WTC11 (cell line): ENCODE results near the gene SPHK1. TPM values are rescaled to one million over a fixed set of nuclear protein-coding genes. Genes with fewer than 3 reads are reported as not detected.
A peak's percentile ranks its signal among the peaks of the same experiment; 100 is the strongest.
"Not testable (repeated sequence)": the region's sequence is repeated elsewhere in the genome, so short reads cannot be mapped to it uniquely, and the experiment has no call there.

ENCODE experiments used
- ATAC-seq: fragments of 200-7000 bp; cut with Tn5 transposase; 2 replicates; pipeline ENCODE4 v1.10.0; 2021; ENCODE audit warnings: mild to moderate bottlenecking, moderate library complexity
- CTCF ChIA-PET: fragments of 300-600 bp; sonication (Branson Sonifier 250); formaldehyde crosslinking; loops from one replicate; lab custom pipeline; 2021; ENCODE audit warnings: antibody characterized with exemption; lab: Charles Lee
- POLR2A ChIA-PET: fragments of 350-600 bp; sonication (Branson Sonifier 250); formaldehyde crosslinking; loops from one replicate; lab custom pipeline; 2021; ENCODE audit warnings: antibody characterized with exemption; lab: Charles Lee
- DNase-seq: peaks from one replicate; pipeline ENCODE4 v3.0.0; 2021; ENCODE audit warnings: low spot score
- H3K27ac Mint-ChIP-seq: 2 replicates; pipeline ENCODE4 v1.8.0; 2021; ENCODE audit warnings: mixed read lengths
- H3K27me3 Mint-ChIP-seq: 2 replicates; pipeline ENCODE4 v1.8.0; 2021; ENCODE audit warnings: low read depth, mild to moderate bottlenecking, moderate library complexity, mixed read lengths
- H3K36me3 Mint-ChIP-seq: 2 replicates; pipeline ENCODE4 v1.8.0; 2021; ENCODE audit warnings: mixed read lengths
- H3K4me1 Mint-ChIP-seq: 2 replicates; pipeline ENCODE4 v1.8.0; 2022; ENCODE audit warnings: mixed read lengths
- H3K4me3 Mint-ChIP-seq: 2 replicates; pipeline ENCODE4 v1.8.0; 2021; ENCODE audit warnings: mild to moderate bottlenecking, moderate library complexity, mixed read lengths
- H3K9me3 Mint-ChIP-seq: 2 replicates; pipeline ENCODE4 v1.8.0; 2021; ENCODE audit warnings: mixed read lengths
- ATF3 ChIP-seq: sonication (generic); formaldehyde crosslinking; conservative IDR thresholded peaks from 2 replicates; pipeline ENCODE4 v1.8.1; 2022; ENCODE audit warnings: mild to moderate bottlenecking, missing genetic modification reagents
- E2F5 ChIP-seq: sonication (generic); formaldehyde crosslinking; IDR thresholded peaks from 2 replicates; pipeline ENCODE4 v1.8.1; 2022; ENCODE audit warnings: mild to moderate bottlenecking, moderate library complexity, missing genetic modification reagents
- ELF4 ChIP-seq: sonication (generic); formaldehyde crosslinking; IDR thresholded peaks from 2 replicates; pipeline ENCODE4 v1.8.1; 2022; ENCODE audit warnings: low read depth, mild to moderate bottlenecking, moderate library complexity, missing genetic modification reagents
- ESRRA ChIP-seq: sonication (generic); formaldehyde crosslinking; IDR thresholded peaks from 2 replicates; pipeline ENCODE4 v1.8.1; 2022; ENCODE audit warnings: mild to moderate bottlenecking, missing genetic modification reagents, borderline replicate concordance
- ETV6 ChIP-seq: sonication (generic); formaldehyde crosslinking; IDR thresholded peaks from 2 replicates; pipeline ENCODE4 v1.8.1; 2022; ENCODE audit warnings: mild to moderate bottlenecking, missing genetic modification reagents
- GABPB1 ChIP-seq: sonication (generic); formaldehyde crosslinking; IDR thresholded peaks from 2 replicates; pipeline ENCODE4 v1.8.1; 2023; ENCODE audit warnings: mild to moderate bottlenecking, missing genetic modification reagents
- HMGXB4 ChIP-seq: sonication (generic); formaldehyde crosslinking; IDR thresholded peaks from 2 replicates; pipeline ENCODE4 v1.8.1; 2023; ENCODE audit warnings: mild to moderate bottlenecking, moderate library complexity, missing genetic modification reagents
- RELA ChIP-seq: sonication (generic); formaldehyde crosslinking; IDR thresholded peaks from 2 replicates; pipeline ENCODE4 v1.8.1; 2022; ENCODE audit warnings: missing genetic modification reagents, mild to moderate bottlenecking, borderline replicate concordance
- SOX15 ChIP-seq: fragments of 250-450 bp; sonication (Bioruptor Pico); IDR thresholded peaks from 2 replicates; pipeline ENCODE4 v1.9.0; 2021; ENCODE audit warnings: mild to moderate bottlenecking
- STAT6 ChIP-seq: sonication (generic); formaldehyde crosslinking; conservative IDR thresholded peaks from 2 replicates; pipeline ENCODE4 v1.8.1; 2023; ENCODE audit warnings: mild to moderate bottlenecking, low read depth, missing genetic modification reagents, moderate library complexity
- TCF7 ChIP-seq: sonication (generic); formaldehyde crosslinking; IDR thresholded peaks from 2 replicates; pipeline ENCODE4 v1.8.0; 2022; ENCODE audit warnings: mild to moderate bottlenecking, low read depth, missing genetic modification reagents, moderate library complexity
- TP53 ChIP-seq: sonication (generic); formaldehyde crosslinking; IDR thresholded peaks from 2 replicates; pipeline ENCODE4 v1.8.1; 2023; ENCODE audit warnings: mild to moderate bottlenecking, missing genetic modification reagents
- ZMAT4 ChIP-seq: fragments of 250-450 bp; sonication (Bioruptor Pico); IDR thresholded peaks from 2 replicates; pipeline ENCODE4 v1.9.0; 2021; ENCODE audit warnings: mild to moderate bottlenecking
- ZNF121 ChIP-seq: sonication (generic); formaldehyde crosslinking; IDR thresholded peaks from 2 replicates; pipeline ENCODE4 v1.8.0; 2023; ENCODE audit warnings: missing genetic modification reagents
- ZNF232 ChIP-seq: sonication (generic); formaldehyde crosslinking; IDR thresholded peaks from 2 replicates; pipeline ENCODE4 v1.8.0; 2022; ENCODE audit warnings: mild to moderate bottlenecking, missing genetic modification reagents
- total RNA-seq: library from RNA; stranded (reverse); gene quantifications from 3 replicates; pipeline ENCODE4 v1.2.3, GENCODE V29; 2021

SPHK1 gene
- total RNA-seq, 1 experiment from 2014 or later = 2.5 TPM

GRCh38 chr17:76343106-76343505, 41.3 kb upstream of the SPHK1 start:
- POLR2A ChIA-PET = interaction anchor here (1.1 kb wide), 1 partner anchor 11 kb away, joined by 3 read pairs; the partner anchor contains the start of gene PRPSAP1
- Mint-ChIP-seq H3K4me3 (no peak overlapping the region), H3K27ac (no peak overlapping the region), H3K4me1 (no peaks in the 10 kb centered on the region), H3K36me3 (peaks cover 42% of the 10 kb centered on the region), H3K27me3 (no peaks in the 10 kb centered on the region), H3K9me3 (no peaks in the 10 kb centered on the region)
- CTCF ChIA-PET = interaction anchor here (0.8 kb wide), 1 partner anchor 63 kb away, joined by 3 read pairs; no protein-coding TSS in a partner anchor
- DNase-seq (no peak), ATAC-seq (no peak)
- TF ChIP-seq HMGXB4 (CRISPR knock-in tag) (no peak), STAT6 (no peak), TCF7 (CRISPR knock-in tag) (no peak), ESRRA (no peak), ETV6 (CRISPR knock-in tag) (no peak), RELA (no peak), ZNF121 (CRISPR knock-in tag) (no peak), ELF4 (CRISPR knock-in tag) (no peak), E2F5 (CRISPR knock-in tag) (no peak)

GRCh38 chr17:76345377-76345974, 38.9 kb upstream of the SPHK1 start:
- H3K27me3 Mint-ChIP-seq = no peaks in the 10 kb centered on the region
- no peaks in the 10 kb centered on the region for H3K4me1 Mint-ChIP-seq
- no peak for ATAC-seq
- ChIA-PET CTCF (no interaction called here), POLR2A (interaction anchor here (0.8 kb wide), 1 partner anchor 52 kb away, joined by 3 read pairs; no protein-coding TSS in a partner anchor)
- DNase-seq = no peak
- TF ChIP-seq GABPB1 (peak; percentile 99), ZNF232 (CRISPR knock-in tag) (no peak), ETV6 (CRISPR knock-in tag) (no peak), SOX15 (no peak), ZMAT4 (CRISPR knock-in tag) (no peak), ATF3 (CRISPR knock-in tag) (no peak), TP53 (CRISPR knock-in tag) (no peak)
- H3K27ac Mint-ChIP-seq = no peak overlapping the region
- no peak overlapping the region for H3K4me3 Mint-ChIP-seq
- peaks cover 45% of the 10 kb centered on the region for H3K36me3 Mint-ChIP-seq
- H3K9me3 Mint-ChIP-seq = no peaks in the 10 kb centered on the region

GRCh38 chr17:76346936-76347335, 37.5 kb upstream of the SPHK1 start:
- H3K4me3 Mint-ChIP-seq, H3K27ac Mint-ChIP-seq, DNase-seq, CTCF ChIA-PET, POLR2A ChIA-PET, H3K27me3 Mint-ChIP-seq, ATAC-seq, H3K9me3 Mint-ChIP-seq, H3K4me1 Mint-ChIP-seq: not testable (repeated sequence)
- peaks cover 41% of the 10 kb centered on the region for H3K36me3 Mint-ChIP-seq
